A549 (cell line): Measurements from ENCODE around the gene TMEM92. TPM values are rescaled to one million over a fixed set of nuclear protein-coding genes. Genes with fewer than 3 reads are reported as not detected.

ENCODE experiments used
- ATAC-seq, 2 experiments: fragments of 200-7000 bp in 1 of 2; fragments of >200 bp in 1 of 2; cut with Nextera tagmentation in 1 of 2; cut with Tn5 transposase in 1 of 2; 3 replicates each; pipeline versions ENCODE4 v1.8.0 to v1.9.1; 2018 to 2020; ENCODE audit warnings: mild to moderate bottlenecking in 1 of 2, moderate library complexity in 1 of 2
- CTCF ChIA-PET: fragments of 300-600 bp; sonication (Branson Sonifier 250); formaldehyde crosslinking; extraction: SDS; loops from one replicate; lab custom pipeline; 2021; ENCODE audit warnings: antibody characterized with exemption, inconsistent platforms; lab: Yijun Ruan, JAX
- POLR2A ChIA-PET: fragments of 350-600 bp; formaldehyde crosslinking; extraction: SDS; loops from one replicate; lab custom pipeline; 2021; ENCODE audit warnings: antibody characterized with exemption, inconsistent platforms; lab: Yijun Ruan, JAX
- DNase-seq, 2 experiments: peaks; one replicate each; pipeline versions ENCODE4 v3.0.0 to v3.0.0-alpha.2; 2011 to 2016; ENCODE audit warnings: low read depth in 1 of 2, low spot score in 1 of 2
- FAIRE-seq: peaks from 2 replicates; lab custom pipeline; 2011; peaks lifted over from hg19 to GRCh38; lab: Jason Lieb, UNC
- H3K27ac ChIP-seq, 2 experiments: fragments of >200 bp; sonication (Bioruptor Twin); formaldehyde crosslinking; 3 replicates each; pipeline ENCODE4 v1.5.1; 2016 to 2017
- H3K4me1 ChIP-seq: fragments of >200 bp; sonication (Bioruptor Twin); formaldehyde crosslinking; 3 replicates; pipeline ENCODE4 v1.6.1; 2016
- H3K4me2 ChIP-seq: fragments of >200 bp; sonication (Bioruptor Twin); formaldehyde crosslinking; 3 replicates; pipeline ENCODE4 v1.6.1; 2016
- H3K4me3 ChIP-seq: fragments of >200 bp; sonication (Bioruptor Twin); formaldehyde crosslinking; 3 replicates; pipeline ENCODE4 v1.5.1; 2016
- H3K9me3 ChIP-seq: fragments of >200 bp; sonication (Bioruptor Twin); formaldehyde crosslinking; 3 replicates; pipeline ENCODE4 v1.6.1; 2016
- CBX8 ChIP-seq: fragments of 200-600 bp; sonication (generic); IDR thresholded peaks from 2 replicates; pipeline ENCODE4 v1.6.1; 2016
- CEBPB ChIP-seq, 2 experiments: fragments of >200 bp in 1 of 2; sonication (Bioruptor Twin) in 1 of 2; formaldehyde crosslinking in 1 of 2; IDR thresholded peaks; 2 replicates each; pipeline ENCODE4 v1.6.1; 2012 to 2016
- CHD4 ChIP-seq: fragments of 200-600 bp; sonication (generic); IDR thresholded peaks from 2 replicates; pipeline ENCODE4 v1.6.1; 2016; ENCODE audit warnings: antibody characterized with exemption, mild to moderate bottlenecking, borderline replicate concordance
- EHF ChIP-seq: fragments of 250-450 bp; sonication (Bioruptor Pico); IDR thresholded peaks from 2 replicates; pipeline ENCODE4 v1.5.0; 2020; ENCODE audit warnings: mild to moderate bottlenecking
- ESRRA ChIP-seq: fragments of 150-350 bp; IDR thresholded peaks from 2 replicates; pipeline ENCODE4 v1.6.1; 2014; ENCODE audit warnings: mild to moderate bottlenecking, low read length, borderline replicate concordance
- FOXS1 ChIP-seq: fragments of 250-450 bp; sonication (Bioruptor Pico); IDR thresholded peaks from 2 replicates; pipeline ENCODE4 v1.5.0; 2020; ENCODE audit warnings: mild to moderate bottlenecking, moderate library complexity
- GATA3 ChIP-seq: IDR thresholded peaks from 2 replicates; pipeline ENCODE4 v1.6.1; 2012; ENCODE audit warnings: borderline replicate concordance
- HDAC2 ChIP-seq: fragments of 200-600 bp; sonication (generic); IDR thresholded peaks from 2 replicates; pipeline ENCODE4 v1.6.1; 2016
- HEYL ChIP-seq: fragments of 250-450 bp; sonication (Bioruptor Pico); IDR thresholded peaks from 2 replicates; pipeline ENCODE4 v1.8.0; 2021; ENCODE audit warnings: mild to moderate bottlenecking, moderate library complexity
- HOXA7 ChIP-seq: fragments of 250-450 bp; sonication (Bioruptor Pico); IDR thresholded peaks from 2 replicates; pipeline ENCODE4 v1.5.0; 2020; ENCODE audit warnings: mild to moderate bottlenecking, moderate library complexity
- HOXB5 ChIP-seq: fragments of 250-450 bp; sonication (Bioruptor Pico); IDR thresholded peaks from 2 replicates; pipeline ENCODE4 v1.5.0; 2020; ENCODE audit warnings: mild to moderate bottlenecking, moderate library complexity
- JUNB ChIP-seq: fragments of >200 bp; sonication (Bioruptor Twin); formaldehyde crosslinking; IDR thresholded peaks from 2 replicates; pipeline ENCODE4 v1.6.1; 2016
- NPAS2 ChIP-seq: fragments of 250-450 bp; sonication (Bioruptor Pico); IDR thresholded peaks from 2 replicates; pipeline ENCODE4 v1.8.0; 2022; ENCODE audit warnings: mild to moderate bottlenecking, moderate library complexity, borderline replicate concordance
- NR3C1 ChIP-seq: fragments of >200 bp; sonication (Bioruptor Twin); formaldehyde crosslinking; IDR thresholded peaks from 3 replicates; pipeline ENCODE4 v1.6.1; 2017
- RAD21 ChIP-seq, 2 experiments: fragments of >200 bp in 1 of 2; sonication (Bioruptor Twin) in 1 of 2; formaldehyde crosslinking in 1 of 2; IDR thresholded peaks in 1 of 2; conservative IDR thresholded peaks in 1 of 2; 2 replicates in 1 of 2; 3 replicates in 1 of 2; pipeline ENCODE4 v1.6.1; 2012 to 2018; ENCODE audit warnings: inconsistent platforms in 1 of 2
- RCOR1 ChIP-seq: fragments of 150-350 bp; IDR thresholded peaks from 2 replicates; pipeline ENCODE4 v1.6.1; 2014; ENCODE audit warnings: antibody characterized with exemption, low read length, low read depth
- RFX5 ChIP-seq: fragments of 450-650 bp; IDR thresholded peaks from 2 replicates; pipeline ENCODE4 v1.7.1; 2014; ENCODE audit warnings: antibody characterized with exemption, mild to moderate bottlenecking, moderate library complexity
- TFCP2L1 ChIP-seq: fragments of 250-450 bp; sonication (Bioruptor Pico); IDR thresholded peaks from 2 replicates; pipeline ENCODE4 v1.5.0; 2021; ENCODE audit warnings: mild to moderate bottlenecking
- ZC3H11A ChIP-seq: fragments of 450-650 bp; IDR thresholded peaks from 2 replicates; pipeline ENCODE4 v1.6.1; 2014; ENCODE audit warnings: antibody characterized with exemption, mild to moderate bottlenecking
- ZFP36 ChIP-seq: fragments of 450-650 bp; IDR thresholded peaks from 2 replicates; pipeline ENCODE4 v1.6.1; 2014; ENCODE audit warnings: borderline replicate concordance; ENCODE audit not compliant: partially characterized antibody
- WGBS: methylation state at CpG from one replicate; pipeline ENCODE4 v1.1.6; 2017; ENCODE audit errors: missing lambda C conversion rate; 5-methylcytosine and 5-hydroxymethylcytosine counted together
- polyA plus RNA-seq, 4 experiments: library from polyadenylated mRNA; depleted of rRNA in 3 of 4; stranded (reverse); fragments of >200 nt; fragmentation: RNase III in 1 of 4; extraction: RNeasy Plus Mini Kit Qiagen cat#74134 plus additional on column Dnase treatment in 1 of 4; gene quantifications; 2 replicates in 3 of 4; 3 replicates in 1 of 4; pipeline ENCODE4 v1.2.3, GENCODE V29; 2011 to 2017
- TF ChIP-seq, protein P1 (sequence below): fragments of 450-650 bp; IDR thresholded peaks from 2 replicates; pipeline ENCODE4 v1.6.1; 2014; ENCODE audit warnings: antibody characterized with exemption
- TF ChIP-seq, protein P2 (sequence below): IDR thresholded peaks from 2 replicates; pipeline ENCODE4 v1.6.1; 2012
- TF ChIP-seq, protein P3 (sequence below): IDR thresholded peaks from 2 replicates; pipeline ENCODE4 v1.6.1; 2012
- TF ChIP-seq, protein P4 (sequence below): fragments of >200 bp; sonication (Bioruptor Twin); formaldehyde crosslinking; IDR thresholded peaks from 3 replicates; pipeline ENCODE4 v1.5.1; 2016

The TMEM92 gene
- polyA plus RNA-seq, 2 of the 4 experiments (the other 2 are of a cell fraction) = 10.3 to 27.5 TPM

DNA sequence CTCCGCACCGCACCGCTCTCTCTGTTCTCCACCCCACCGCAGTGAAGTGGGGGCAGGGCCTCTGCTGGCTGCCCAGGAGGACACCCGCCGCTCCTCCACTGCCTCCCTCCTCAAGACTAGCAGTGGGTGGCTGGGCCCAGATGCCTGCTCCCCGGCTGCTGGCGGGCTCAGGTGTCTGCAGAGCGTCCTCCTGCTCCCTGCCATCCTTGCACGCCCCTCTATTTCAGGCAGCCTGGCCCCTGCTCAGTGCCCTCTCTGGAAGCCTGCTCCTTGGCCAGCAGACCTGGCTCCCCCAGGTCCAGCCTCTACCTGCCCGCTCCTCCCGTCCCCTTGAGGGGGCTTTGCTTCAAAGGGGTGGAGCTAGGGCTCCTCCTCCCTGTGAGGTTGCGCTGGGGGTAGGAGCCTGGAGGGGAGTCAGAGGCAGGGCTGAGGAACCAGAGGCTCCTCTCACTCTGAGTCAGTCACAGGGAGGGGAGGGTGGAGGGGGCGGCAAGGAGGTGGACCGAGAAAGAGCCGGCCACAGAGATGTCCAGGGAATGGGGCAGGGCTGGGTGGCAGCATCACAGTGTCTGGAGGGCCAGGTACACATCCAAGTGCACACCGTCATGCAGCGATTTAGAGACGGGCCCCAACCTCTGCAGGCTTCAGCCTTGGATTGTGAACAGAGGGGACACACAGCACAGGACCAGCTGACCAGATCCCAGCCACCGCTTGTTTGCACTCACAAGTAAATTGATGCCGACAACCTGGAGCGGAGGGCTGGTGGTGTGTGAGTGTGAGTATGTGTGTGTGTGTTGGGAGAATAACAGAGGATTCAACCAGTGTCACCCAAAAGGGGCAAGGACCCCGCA lies 9.8 kb upstream of the TMEM92 start:
- DNase-seq (no peak), FAIRE-seq (no peak), ATAC-seq (no peak)
- no peaks in the 10 kb centered on the region for H3K9me3 ChIP-seq
- no peak overlapping the region for H3K4me2 ChIP-seq
- 93% methylated on average over 18 of the region's 23 CpGs for WGBS
- ChIA-PET CTCF (interaction anchor here (0.9 to 41.2 kb wide), 6 partner anchors 10 to 95 kb away, joined by 3 to 1256 read pairs (median 38); partner anchors contain the start of genes COL1A1 and TMEM92), POLR2A (no interaction called here)
- TF ChIP-seq, protein P1, sequence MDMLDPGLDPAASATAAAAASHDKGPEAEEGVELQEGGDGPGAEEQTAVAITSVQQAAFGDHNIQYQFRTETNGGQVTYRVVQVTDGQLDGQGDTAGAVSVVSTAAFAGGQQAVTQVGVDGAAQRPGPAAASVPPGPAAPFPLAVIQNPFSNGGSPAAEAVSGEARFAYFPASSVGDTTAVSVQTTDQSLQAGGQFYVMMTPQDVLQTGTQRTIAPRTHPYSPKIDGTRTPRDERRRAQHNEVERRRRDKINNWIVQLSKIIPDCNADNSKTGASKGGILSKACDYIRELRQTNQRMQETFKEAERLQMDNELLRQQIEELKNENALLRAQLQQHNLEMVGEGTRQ = no peak
- TF ChIP-seq ESRRA (no peak), NR3C1 (no peak), ZC3H11A (no peak), CBX8 (no peak)
- TF ChIP-seq, protein P2, sequence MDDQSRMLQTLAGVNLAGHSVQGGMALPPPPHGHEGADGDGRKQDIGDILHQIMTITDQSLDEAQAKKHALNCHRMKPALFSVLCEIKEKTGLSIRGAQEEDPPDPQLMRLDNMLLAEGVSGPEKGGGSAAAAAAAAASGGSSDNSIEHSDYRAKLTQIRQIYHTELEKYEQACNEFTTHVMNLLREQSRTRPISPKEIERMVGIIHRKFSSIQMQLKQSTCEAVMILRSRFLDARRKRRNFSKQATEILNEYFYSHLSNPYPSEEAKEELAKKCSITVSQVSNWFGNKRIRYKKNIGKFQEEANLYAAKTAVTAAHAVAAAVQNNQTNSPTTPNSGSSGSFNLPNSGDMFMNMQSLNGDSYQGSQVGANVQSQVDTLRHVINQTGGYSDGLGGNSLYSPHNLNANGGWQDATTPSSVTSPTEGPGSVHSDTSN = no peak
- H3K27ac ChIP-seq = peak overlapping the region in 1 of 2 experiments; percentile 28; a peak in 1 of 6 replicates
- H3K4me1 ChIP-seq = peaks cover 26% of the 10 kb centered on the region
- H3K4me3 ChIP-seq = no peak overlapping the region

DNA sequence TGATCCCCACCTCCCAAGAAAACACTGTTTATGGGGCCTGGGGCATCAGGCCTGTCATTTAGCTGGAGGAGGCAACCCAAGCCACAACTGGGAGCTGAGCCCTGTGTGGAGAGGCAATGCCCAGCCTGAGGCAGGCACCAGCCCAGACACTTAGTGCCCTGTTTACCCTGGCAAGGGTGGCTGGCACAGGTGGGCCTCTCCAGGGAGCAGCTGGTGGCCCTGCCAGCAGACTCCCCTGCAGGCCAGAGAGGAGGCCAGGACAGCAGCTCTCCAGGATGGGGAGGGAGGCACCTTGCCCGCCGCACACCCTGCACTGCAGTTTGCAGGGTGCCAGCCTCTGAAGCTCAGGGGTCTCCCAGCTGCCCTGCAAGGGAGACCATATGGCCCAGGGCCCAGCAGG lies 9.1 kb upstream of the TMEM92 start:
- Histone ChIP-seq H3K4me1 (peaks cover 26% of the 10 kb centered on the region), H3K4me2 (no peak overlapping the region), H3K27ac (peak overlapping the region in 1 of 2 experiments; percentile 6; a peak in 1 of 6 replicates), H3K4me3 (no peak overlapping the region), H3K9me3 (no peaks in the 10 kb centered on the region)
- DNase-seq (no peak), ATAC-seq (no peak), FAIRE-seq (no peak)
- 100% methylated on average over 2 of the region's 2 CpGs for WGBS
- TF ChIP-seq NPAS2 (CRISPR knock-in tag) (no peak), FOXS1 (CRISPR knock-in tag) (no peak), CHD4 (no peak), TFCP2L1 (CRISPR knock-in tag) (no peak), RCOR1 (no peak)
- TF ChIP-seq, protein P3, sequence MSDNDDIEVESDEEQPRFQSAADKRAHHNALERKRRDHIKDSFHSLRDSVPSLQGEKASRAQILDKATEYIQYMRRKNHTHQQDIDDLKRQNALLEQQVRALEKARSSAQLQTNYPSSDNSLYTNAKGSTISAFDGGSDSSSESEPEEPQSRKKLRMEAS = no peak
- TF ChIP-seq, protein P4, sequence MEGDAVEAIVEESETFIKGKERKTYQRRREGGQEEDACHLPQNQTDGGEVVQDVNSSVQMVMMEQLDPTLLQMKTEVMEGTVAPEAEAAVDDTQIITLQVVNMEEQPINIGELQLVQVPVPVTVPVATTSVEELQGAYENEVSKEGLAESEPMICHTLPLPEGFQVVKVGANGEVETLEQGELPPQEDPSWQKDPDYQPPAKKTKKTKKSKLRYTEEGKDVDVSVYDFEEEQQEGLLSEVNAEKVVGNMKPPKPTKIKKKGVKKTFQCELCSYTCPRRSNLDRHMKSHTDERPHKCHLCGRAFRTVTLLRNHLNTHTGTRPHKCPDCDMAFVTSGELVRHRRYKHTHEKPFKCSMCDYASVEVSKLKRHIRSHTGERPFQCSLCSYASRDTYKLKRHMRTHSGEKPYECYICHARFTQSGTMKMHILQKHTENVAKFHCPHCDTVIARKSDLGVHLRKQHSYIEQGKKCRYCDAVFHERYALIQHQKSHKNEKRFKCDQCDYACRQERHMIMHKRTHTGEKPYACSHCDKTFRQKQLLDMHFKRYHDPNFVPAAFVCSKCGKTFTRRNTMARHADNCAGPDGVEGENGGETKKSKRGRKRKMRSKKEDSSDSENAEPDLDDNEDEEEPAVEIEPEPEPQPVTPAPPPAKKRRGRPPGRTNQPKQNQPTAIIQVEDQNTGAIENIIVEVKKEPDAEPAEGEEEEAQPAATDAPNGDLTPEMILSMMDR = no peak
- CTCF ChIA-PET = interaction anchor here (1.1 to 41.2 kb wide), 8 partner anchors 10 to 96 kb away, joined by 3 to 1256 read pairs (median 8); partner anchors contain the start of genes COL1A1 and TMEM92
- POLR2A ChIA-PET = no interaction called here

DNA sequence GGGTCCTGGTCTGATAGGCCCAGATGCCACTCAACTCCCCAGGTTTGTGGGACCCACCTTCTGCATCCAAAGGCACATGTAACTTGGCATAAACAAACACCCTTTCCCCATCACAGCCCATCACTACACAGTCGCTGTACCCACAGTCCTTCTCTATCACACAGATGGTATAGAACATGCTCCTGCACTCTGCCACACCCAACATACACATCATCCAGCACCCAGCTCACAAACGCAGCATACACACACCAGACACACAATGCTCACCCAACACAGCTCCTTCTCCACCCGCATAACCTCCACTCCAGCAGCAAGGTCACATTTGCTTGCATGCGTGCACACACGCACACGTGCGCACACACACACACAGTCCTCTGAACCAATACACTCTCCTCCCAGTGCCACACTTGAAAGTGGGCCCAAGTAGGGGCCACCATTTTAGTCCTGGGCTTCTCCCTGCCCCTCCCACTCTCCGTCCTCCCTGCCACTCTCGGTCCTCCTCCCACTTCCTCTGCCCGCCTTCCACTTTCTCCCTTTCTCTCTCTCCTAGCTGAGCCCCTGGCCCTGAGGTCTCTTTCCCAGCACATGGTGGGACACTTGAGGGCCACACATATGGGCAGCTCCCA lies 8.5 kb upstream of the TMEM92 start:
- FAIRE-seq = no peak
- peak overlapping the region; percentile 66; the same call in 2 of the 3 replicates for H3K4me2 ChIP-seq
- no peak for DNase-seq
- peak overlapping the region in 1 of 2 experiments; percentile 82; a peak in 4 of 6 replicates for H3K27ac ChIP-seq
- ChIA-PET POLR2A (no interaction called here), CTCF (interaction anchor here (0.9 to 41.2 kb wide), 11 partner anchors 9 to 104 kb away, joined by 3 to 1256 read pairs (median 7); partner anchors contain the start of genes COL1A1 and TMEM92)
- H3K4me1 ChIP-seq = peaks cover 26% of the 10 kb centered on the region
- no peak overlapping the region for H3K4me3 ChIP-seq
- ATAC-seq = no peak
- WGBS = 88% methylated on average over 10 of the region's 10 CpGs
- H3K9me3 ChIP-seq = no peaks in the 10 kb centered on the region
- TF ChIP-seq HDAC2 = no peak
- no peak for TF ChIP-seq HOXA7 (CRISPR knock-in tag)
- no peak for TF ChIP-seq JUNB
- no peak for TF ChIP-seq GATA3
- TF ChIP-seq ZFP36 = no peak
- TF ChIP-seq RAD21 (conservative IDR thresholded peaks at IDR 0.05 in 1 of 2, IDR thresholded peaks at IDR 0.05 in 1 of 2) = no peak
- no peak for TF ChIP-seq RFX5
- TF ChIP-seq, protein P4 = no peak
- no peak for TF ChIP-seq NPAS2 (CRISPR knock-in tag)
- no peak for TF ChIP-seq HEYL (CRISPR knock-in tag)
- TF ChIP-seq NR3C1 = no peak
- TF ChIP-seq, protein P2 = no peak
- no peak for TF ChIP-seq EHF (CRISPR knock-in tag)
- TF ChIP-seq CEBPB (IDR thresholded peaks at IDR 0.05) = no peak
- TF ChIP-seq TFCP2L1 (CRISPR knock-in tag) = no peak
- no peak for TF ChIP-seq HOXB5 (CRISPR knock-in tag)
